ENCODE results near the gene GRIK2.

DNA sequence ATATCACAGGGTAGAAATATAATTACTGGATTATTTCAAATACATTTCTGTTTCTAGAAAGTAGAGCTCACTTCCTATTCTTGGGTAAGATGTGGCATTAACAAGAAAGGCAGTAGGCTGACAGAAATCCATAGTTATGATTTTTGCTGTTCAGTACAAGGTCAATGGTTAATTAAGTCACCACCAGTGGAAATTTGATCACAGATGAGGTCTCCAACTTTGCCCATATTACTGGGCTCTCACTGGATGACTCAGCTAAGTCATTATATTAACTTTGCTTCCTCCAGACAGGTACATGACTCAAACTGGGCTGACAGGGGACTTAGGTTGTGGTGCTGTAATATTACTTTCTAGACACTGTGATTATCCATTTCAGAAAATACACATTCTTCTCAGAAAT, 212.4 kb downstream of the GRIK2 start:
- TF ChIP-seq, protein P1, sequence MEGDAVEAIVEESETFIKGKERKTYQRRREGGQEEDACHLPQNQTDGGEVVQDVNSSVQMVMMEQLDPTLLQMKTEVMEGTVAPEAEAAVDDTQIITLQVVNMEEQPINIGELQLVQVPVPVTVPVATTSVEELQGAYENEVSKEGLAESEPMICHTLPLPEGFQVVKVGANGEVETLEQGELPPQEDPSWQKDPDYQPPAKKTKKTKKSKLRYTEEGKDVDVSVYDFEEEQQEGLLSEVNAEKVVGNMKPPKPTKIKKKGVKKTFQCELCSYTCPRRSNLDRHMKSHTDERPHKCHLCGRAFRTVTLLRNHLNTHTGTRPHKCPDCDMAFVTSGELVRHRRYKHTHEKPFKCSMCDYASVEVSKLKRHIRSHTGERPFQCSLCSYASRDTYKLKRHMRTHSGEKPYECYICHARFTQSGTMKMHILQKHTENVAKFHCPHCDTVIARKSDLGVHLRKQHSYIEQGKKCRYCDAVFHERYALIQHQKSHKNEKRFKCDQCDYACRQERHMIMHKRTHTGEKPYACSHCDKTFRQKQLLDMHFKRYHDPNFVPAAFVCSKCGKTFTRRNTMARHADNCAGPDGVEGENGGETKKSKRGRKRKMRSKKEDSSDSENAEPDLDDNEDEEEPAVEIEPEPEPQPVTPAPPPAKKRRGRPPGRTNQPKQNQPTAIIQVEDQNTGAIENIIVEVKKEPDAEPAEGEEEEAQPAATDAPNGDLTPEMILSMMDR (IDR thresholded peaks at IDR 0.05), result no peak
- no peak for TF ChIP-seq POLR2A (IDR thresholded peaks at IDR 0.05)
- no peak for TF ChIP-seq EP300 (IDR thresholded peaks at IDR 0.05)

Measured in ovary (tissue), 3 donors.